Measurements from ENCODE around the gene ADARB1.

The ADARB1 gene

DNA sequence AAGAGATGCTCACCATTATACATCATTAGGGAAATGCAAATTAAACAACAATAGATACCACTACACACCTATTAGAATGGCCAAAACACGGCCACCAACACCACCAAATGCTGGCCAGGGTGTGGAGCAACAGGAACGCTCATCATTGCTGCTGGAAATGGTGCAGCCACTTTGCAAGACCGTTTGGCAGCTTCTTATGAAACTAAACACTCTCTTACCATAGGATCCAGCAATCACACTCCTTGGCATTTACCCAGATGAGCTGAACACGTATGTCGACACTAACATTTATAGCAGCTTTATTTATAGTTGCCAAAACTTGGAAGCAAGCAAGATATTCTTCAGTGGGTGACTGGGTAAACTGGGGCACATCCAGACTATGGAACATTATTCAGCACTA lies 28.9 kb upstream of the ADARB1 start:
- DNase-seq (ENCODE audit: low read depth): no peak

GRCh38 chr21:45047257-45047656 lies 27.1 kb upstream of the ADARB1 start:
- H3K4me3 ChIP-seq (ENCODE audit: low read depth, low read length): no peak overlapping the region
- no peak for DNase-seq (ENCODE audit: low read depth)
- no peak for TF ChIP-seq CTCF (IDR thresholded peaks at IDR 0.05; ENCODE audit: low read depth, low read length, missing control alignments)
- in situ Hi-C loops (cut with HindIII; ENCODE audit: low sequenced_read_pairs): no loop called here

More for the DNA sequence above, 28.9 kb upstream of the ADARB1 start:
- TF ChIP-seq CTCF (IDR thresholded peaks at IDR 0.05; ENCODE audit: low read depth, low read length, missing control alignments): no peak
- H3K4me3 ChIP-seq (ENCODE audit: low read depth, low read length): no peak overlapping the region
- in situ Hi-C loops (cut with HindIII; ENCODE audit: low sequenced_read_pairs): no loop called here

DNA sequence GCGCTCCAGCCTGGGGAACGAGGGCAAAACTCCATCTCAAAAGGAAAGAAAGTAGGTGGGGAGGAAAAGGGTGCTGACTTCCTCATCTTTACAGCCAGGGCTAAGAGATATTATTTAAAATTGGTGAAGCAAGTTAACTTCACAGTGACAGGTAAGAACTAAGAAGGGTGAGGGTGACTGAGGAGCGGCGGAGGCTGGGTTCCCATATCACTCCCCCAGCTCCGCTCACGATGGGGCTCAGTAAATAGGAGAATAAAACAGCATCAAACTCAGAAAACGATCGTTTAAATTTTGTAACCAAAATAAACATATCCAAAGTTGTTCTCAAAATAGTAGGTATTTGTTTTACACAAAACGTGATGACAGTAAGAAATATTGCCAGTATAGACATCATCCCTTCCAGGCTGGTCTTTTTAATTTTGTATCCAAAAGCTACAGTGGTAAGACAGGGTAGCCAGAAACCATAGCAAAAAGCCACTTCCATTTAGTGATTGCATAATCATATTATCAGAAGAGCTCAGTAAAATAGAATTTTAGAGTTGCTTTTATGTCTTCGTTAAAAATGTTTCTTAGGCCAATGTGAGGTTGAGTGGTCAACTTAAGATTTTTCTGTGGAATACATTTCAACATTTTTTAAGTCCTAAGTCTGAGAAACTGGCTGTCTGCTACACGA lies 26.2 kb upstream of the ADARB1 start:
- no peak for DNase-seq (ENCODE audit: low read depth)
- in situ Hi-C loops (cut with HindIII; ENCODE audit: low sequenced_read_pairs): no loop called here
- H3K4me3 ChIP-seq (ENCODE audit: low read depth, low read length): no peak overlapping the region
- TF ChIP-seq CTCF (IDR thresholded peaks at IDR 0.05; ENCODE audit: low read depth, low read length, missing control alignments): no peak

DNA sequence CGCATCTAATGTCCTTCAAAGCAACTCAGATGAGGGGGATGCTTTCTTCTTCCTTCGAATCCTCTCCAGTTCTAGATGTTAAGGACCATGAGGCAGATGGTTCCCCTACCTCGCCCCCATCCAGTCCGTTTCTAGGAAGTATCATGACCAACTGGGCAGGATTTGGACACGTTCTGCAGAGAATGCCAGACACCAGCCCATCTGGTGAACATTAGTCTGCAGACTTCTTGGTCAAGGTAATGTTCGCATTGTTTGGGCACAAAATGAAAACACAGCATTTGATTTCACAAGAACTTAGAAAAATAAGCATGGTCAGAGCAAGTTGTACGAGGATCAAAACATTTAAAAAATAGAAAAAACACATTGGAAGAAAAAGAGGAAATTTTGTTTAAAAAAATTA lies 25.4 kb upstream of the ADARB1 start:
- TF ChIP-seq CTCF (IDR thresholded peaks at IDR 0.05; ENCODE audit: low read depth, low read length, missing control alignments): no peak
- no peak for DNase-seq (ENCODE audit: low read depth)
- in situ Hi-C loops (cut with HindIII; ENCODE audit: low sequenced_read_pairs): no loop called here

GRCh38 chr21:45049714-45050344 lies 24.6 kb upstream of the ADARB1 start:
- no peak overlapping the region for H3K4me3 ChIP-seq (ENCODE audit: low read depth, low read length)
- no peak for DNase-seq (ENCODE audit: low read depth)
- in situ Hi-C loops (cut with HindIII; ENCODE audit: low sequenced_read_pairs): no loop called here
- TF ChIP-seq CTCF (IDR thresholded peaks at IDR 0.05; ENCODE audit: low read depth, low read length, missing control alignments): no peak

More for the DNA sequence above, 25.4 kb upstream of the ADARB1 start:
- H3K4me3 ChIP-seq (ENCODE audit: low read depth, low read length): no peak overlapping the region

- TF ChIP-seq CTCF (IDR thresholded peaks at IDR 0.05; ENCODE audit: low read depth, low read length, missing control alignments): no peak
- DNase-seq (ENCODE audit: low read depth): no peak
- in situ Hi-C loops (cut with HindIII; ENCODE audit: low sequenced_read_pairs): no loop called here
- H3K4me3 ChIP-seq (ENCODE audit: low read depth, low read length): no peak overlapping the region
These were observed 24.0 kb upstream of the ADARB1 start for GRCh38 chr21:45050345-45050796.

All from astrocyte of the cerebellum (primary cell).